Neural cell (in vitro differentiated cells): ENCODE data around the gene CASR. TPM values are rescaled to one million over a fixed set of nuclear protein-coding genes. Genes with fewer than 3 reads are reported as not detected.
"Not testable (repeated sequence)": the region's sequence is repeated elsewhere in the genome, so short reads cannot be mapped to it uniquely, and the experiment has no call there.

Experiments used
- H2AFZ ChIP-seq: fragments of 200-600, 300-800 bp; sonication (generic), shearing (Covaris generic); 2 replicates; pipeline ENCODE4 v1.6.0; 2014; ENCODE audit warnings: low read depth, mild to moderate bottlenecking, antibody characterized with exemption, low read length, moderate library complexity
- H3F3A ChIP-seq: fragments of 200-600 bp; shearing (Covaris generic); 2 replicates; pipeline ENCODE4 v1.6.1; 2016; ENCODE audit warnings: mild to moderate bottlenecking, moderate library complexity, mixed read lengths, antibody characterized with exemption, low read length; ENCODE audit not compliant: insufficient read depth, poor library complexity, severe bottlenecking
- H3K27ac ChIP-seq: fragments of 200-600, 300-800 bp; sonication (generic), shearing (Covaris generic); 2 replicates; pipeline ENCODE4 v1.5.1; 2014; ENCODE audit warnings: mild to moderate bottlenecking, low read length, moderate library complexity
- H3K27me3 ChIP-seq: fragments of 300-800, 200-600 bp; sonication (generic), shearing (Covaris generic); 2 replicates; pipeline ENCODE4 v1.6.0; 2014; ENCODE audit warnings: mild to moderate bottlenecking, low read depth, low read length, moderate library complexity; ENCODE audit not compliant: insufficient read depth
- H3K36me3 ChIP-seq: fragments of 300-800, 200-600 bp; sonication (generic), shearing (Covaris generic); 2 replicates; pipeline ENCODE4 v1.5.1; 2014; ENCODE audit warnings: mild to moderate bottlenecking, antibody characterized with exemption, low read length, moderate library complexity; ENCODE audit not compliant: insufficient read depth
- H3K4me2 ChIP-seq: fragments of 300-800, 200-600 bp; sonication (generic), shearing (Covaris generic); 2 replicates; pipeline ENCODE4 v1.6.0; 2014; ENCODE audit warnings: mild to moderate bottlenecking, low read length
- H3K4me3 ChIP-seq: fragments of 300-800, 200-600 bp; sonication (generic), shearing (Covaris generic); 2 replicates; pipeline ENCODE4 v1.5.1; 2014; ENCODE audit warnings: mild to moderate bottlenecking, low read length, moderate library complexity
- H3K79me2 ChIP-seq: fragments of 200-600 bp; shearing (Covaris generic); replicated peaks from 2 replicates; pipeline ENCODE4 v1.6.0; 2014; ENCODE audit warnings: mild to moderate bottlenecking, low read length, moderate library complexity; ENCODE audit not compliant: insufficient read depth
- H3K9ac ChIP-seq: fragments of 300-800, 200-600 bp; sonication (generic), shearing (Covaris generic); 2 replicates; pipeline ENCODE4 v1.6.1; 2016; ENCODE audit warnings: mild to moderate bottlenecking, low read length, mixed read lengths
- H3K9me2 ChIP-seq: fragments of 200-600 bp; shearing (Covaris generic); 2 replicates; pipeline ENCODE4 v1.6.1; 2016; ENCODE audit warnings: mild to moderate bottlenecking, low read length, mixed read lengths; ENCODE audit not compliant: insufficient read depth
- H3K9me3 ChIP-seq: fragments of 200-600, 300-800 bp; sonication (generic), shearing (Covaris generic); 2 replicates; pipeline ENCODE4 v1.6.1; 2016; ENCODE audit warnings: mild to moderate bottlenecking, mixed run types, low read length, moderate library complexity, mixed read lengths
- H4K20me1 ChIP-seq: fragments of 200-600 bp; shearing (Covaris generic); 2 replicates; pipeline ENCODE4 v1.6.1; 2016; ENCODE audit warnings: mild to moderate bottlenecking, mixed run types; ENCODE audit not compliant: insufficient read depth
- EZH2 ChIP-seq: fragments of 200-600, 300-800 bp; shearing (Covaris generic), sonication (generic); IDR thresholded peaks from 2 replicates; pipeline ENCODE4 v1.6.1; 2014; ENCODE audit warnings: antibody characterized with exemption, low read length, borderline replicate concordance, mild to moderate bottlenecking; ENCODE audit not compliant: insufficient read depth, poor library complexity, severe bottlenecking
- MXI1 ChIP-seq: fragments of 450-650 bp; conservative IDR thresholded peaks from 2 replicates; pipeline ENCODE4 v1.6.1; 2014; ENCODE audit warnings: antibody characterized with exemption, mild to moderate bottlenecking; ENCODE audit not compliant: poor library complexity, severe bottlenecking
- POLR2AphosphoS5 ChIP-seq: IDR thresholded peaks from 2 replicates; pipeline ENCODE4 v1.6.1; 2012
- TAF1 ChIP-seq: IDR thresholded peaks from 2 replicates; pipeline ENCODE4 v1.6.1; 2012; ENCODE audit warnings: low read depth
- polyA plus RNA-seq: library from polyadenylated mRNA; depleted of rRNA; stranded (reverse); fragments of >200 nt; gene quantifications from 2 replicates; pipeline ENCODE4 v1.2.3, GENCODE V29; 2014
- TF ChIP-seq, protein P1 (sequence below): fragments of 450-650 bp; IDR thresholded peaks from 2 replicates; pipeline ENCODE4 v1.5.1; 2014; ENCODE audit warnings: antibody characterized with exemption, mild to moderate bottlenecking, moderate library complexity; ENCODE audit not compliant: poor library complexity, severe bottlenecking

CASR gene
- polyA plus RNA-seq, 1 donor from 2014 or later: not detected

DNA sequence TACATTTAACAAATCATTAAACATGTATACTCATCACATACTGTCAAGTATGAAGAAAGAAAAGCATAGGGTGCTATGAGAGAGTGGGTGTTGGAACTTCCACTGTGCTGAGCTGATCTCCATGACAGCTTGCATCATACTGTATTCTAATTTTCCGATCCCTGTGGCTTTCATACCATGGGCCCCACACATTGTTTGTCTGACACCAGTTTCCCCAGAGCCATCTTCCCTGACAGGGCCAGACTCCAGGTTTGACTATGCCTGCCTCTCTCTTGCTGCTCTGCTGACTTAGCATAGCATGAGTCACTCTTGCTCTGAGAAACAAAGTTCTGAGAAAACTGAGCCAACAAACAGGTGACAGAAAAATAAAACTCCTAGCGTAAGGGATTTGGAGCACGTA is 37.0 kb upstream of the CASR start (continued):
- TF ChIP-seq, protein P1, sequence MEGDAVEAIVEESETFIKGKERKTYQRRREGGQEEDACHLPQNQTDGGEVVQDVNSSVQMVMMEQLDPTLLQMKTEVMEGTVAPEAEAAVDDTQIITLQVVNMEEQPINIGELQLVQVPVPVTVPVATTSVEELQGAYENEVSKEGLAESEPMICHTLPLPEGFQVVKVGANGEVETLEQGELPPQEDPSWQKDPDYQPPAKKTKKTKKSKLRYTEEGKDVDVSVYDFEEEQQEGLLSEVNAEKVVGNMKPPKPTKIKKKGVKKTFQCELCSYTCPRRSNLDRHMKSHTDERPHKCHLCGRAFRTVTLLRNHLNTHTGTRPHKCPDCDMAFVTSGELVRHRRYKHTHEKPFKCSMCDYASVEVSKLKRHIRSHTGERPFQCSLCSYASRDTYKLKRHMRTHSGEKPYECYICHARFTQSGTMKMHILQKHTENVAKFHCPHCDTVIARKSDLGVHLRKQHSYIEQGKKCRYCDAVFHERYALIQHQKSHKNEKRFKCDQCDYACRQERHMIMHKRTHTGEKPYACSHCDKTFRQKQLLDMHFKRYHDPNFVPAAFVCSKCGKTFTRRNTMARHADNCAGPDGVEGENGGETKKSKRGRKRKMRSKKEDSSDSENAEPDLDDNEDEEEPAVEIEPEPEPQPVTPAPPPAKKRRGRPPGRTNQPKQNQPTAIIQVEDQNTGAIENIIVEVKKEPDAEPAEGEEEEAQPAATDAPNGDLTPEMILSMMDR: no peak
- TF ChIP-seq POLR2AphosphoS5: no peak

DNA sequence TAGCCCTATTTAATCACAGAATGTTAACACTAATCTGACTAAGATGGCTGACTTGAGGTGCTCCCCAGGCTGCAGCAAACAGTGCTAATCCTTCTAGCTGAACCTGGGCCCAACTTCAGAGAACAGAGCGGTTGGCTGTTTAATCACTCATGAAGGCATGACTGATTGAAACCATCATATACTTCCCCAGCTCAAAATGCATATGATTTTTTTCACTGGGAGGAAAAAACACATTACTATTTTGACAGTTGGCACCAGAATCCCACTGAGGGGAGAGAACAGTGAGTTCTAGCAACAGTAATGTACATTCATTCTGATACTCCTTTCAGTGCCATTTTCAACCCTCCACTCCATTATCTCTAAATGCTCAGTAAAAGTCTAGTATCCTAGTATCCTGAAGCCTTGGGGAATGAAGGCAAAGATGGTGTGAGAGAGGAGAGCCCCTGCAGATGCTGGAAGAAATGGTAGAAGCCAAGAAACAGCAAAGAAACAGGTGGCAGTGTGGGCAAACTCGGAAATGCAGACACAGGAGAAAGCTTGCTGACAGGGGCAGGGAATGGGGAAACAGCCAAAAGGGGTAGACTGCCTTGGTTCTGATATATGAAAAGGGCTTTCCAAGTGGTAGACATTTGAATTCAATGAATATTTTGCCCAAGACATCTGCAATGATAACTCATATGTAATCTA is 34.4 kb upstream of the CASR start:
- H3K27ac ChIP-seq: no peak overlapping the region
- TF ChIP-seq MXI1 (no peak), EZH2 (no peak)
- TF ChIP-seq, protein P1: no peak
- H2AFZ ChIP-seq: no peak overlapping the region
- H3K9me3 ChIP-seq: no peaks in the 10 kb centered on the region
- H3K9ac ChIP-seq: no peak overlapping the region
- H3K36me3 ChIP-seq: no peaks in the 10 kb centered on the region
- no peaks in the 10 kb centered on the region for H3K27me3 ChIP-seq
- no peaks in the 10 kb centered on the region for H3K9me2 ChIP-seq
- no peak overlapping the region for H3K4me2 ChIP-seq
- no peaks in the 10 kb centered on the region for H4K20me1 ChIP-seq
- no peak overlapping the region for H3K4me3 ChIP-seq
- H3K79me2 ChIP-seq: no peaks in the 10 kb centered on the region
- no peaks in the 10 kb centered on the region for H3F3A ChIP-seq

DNA sequence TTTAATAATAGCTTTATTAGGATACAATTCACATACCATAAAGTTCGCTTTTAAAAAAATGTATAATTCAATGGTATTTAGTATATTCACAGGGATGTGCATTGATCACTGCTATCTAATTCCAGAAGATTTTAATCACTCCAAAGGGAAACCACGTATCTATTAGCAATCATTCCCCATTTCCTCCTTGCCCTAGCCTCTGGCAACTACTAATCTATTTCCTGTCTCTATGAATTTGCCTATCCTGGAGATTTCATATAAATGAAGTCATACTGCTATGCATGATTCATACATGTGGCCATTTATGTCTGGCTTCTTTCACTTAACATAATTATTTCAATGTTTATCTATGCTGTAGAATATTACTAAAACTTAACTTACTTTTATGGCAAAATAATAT is 32.0 kb upstream of the CASR start:
- Histone ChIP-seq H3K36me3 (no peaks in the 10 kb centered on the region), H2AFZ (no peak overlapping the region), H3K27ac (no peak overlapping the region), H3K9me3 (no peaks in the 10 kb centered on the region), H3K9me2 (no peaks in the 10 kb centered on the region), H3K79me2 (no peaks in the 10 kb centered on the region), H3K9ac (no peak overlapping the region), H3K4me3 (no peak overlapping the region), H3K4me2 (no peak overlapping the region), H4K20me1 (no peaks in the 10 kb centered on the region), H3F3A (no peaks in the 10 kb centered on the region), H3K27me3 (no peaks in the 10 kb centered on the region)
- no peak for TF ChIP-seq TAF1

DNA sequence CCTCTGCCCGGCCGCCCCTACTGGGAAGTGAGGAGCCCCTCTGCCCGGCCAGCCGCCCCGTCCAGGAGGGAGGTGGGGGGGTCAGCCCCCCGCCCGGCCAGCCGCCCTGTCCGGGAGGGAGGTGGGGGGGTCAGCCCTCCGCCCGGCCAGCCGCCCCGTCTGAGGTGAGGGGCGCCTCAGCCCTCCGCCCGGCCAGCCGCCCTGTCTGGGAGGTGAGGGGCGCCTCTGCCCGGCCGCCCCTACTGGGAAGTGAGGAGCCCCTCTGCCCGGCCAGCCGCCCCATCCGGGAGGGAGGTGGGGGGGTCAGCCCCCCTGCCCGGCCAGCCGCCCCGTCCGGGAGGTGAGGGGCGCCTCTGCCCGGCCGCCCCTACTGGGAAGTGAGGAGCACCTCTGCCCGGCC is 18.5 kb upstream of the CASR start:
- H3K4me3 ChIP-seq, H3F3A ChIP-seq, H3K9me3 ChIP-seq, H2AFZ ChIP-seq, H3K79me2 ChIP-seq, H3K9ac ChIP-seq, H3K4me2 ChIP-seq, H3K9me2 ChIP-seq, H4K20me1 ChIP-seq, H3K36me3 ChIP-seq, H3K27me3 ChIP-seq, H3K27ac ChIP-seq: not testable (repeated sequence)
